K562 (cell line): Measurements from ENCODE around the gene CPNE2. TPM values are rescaled to one million over a fixed set of nuclear protein-coding genes. Genes with fewer than 3 reads are reported as not detected.
A peak's percentile ranks its signal among the peaks of the same experiment; 100 is the strongest.

Source experiments
- ATAC-seq: fragments of 200-7000 bp; cut with Tn5 transposase; 3 replicates; pipeline ENCODE4 v1.9.1; 2020; ENCODE audit warnings: moderate library complexity
- BruUV-seq: library from RNA; stranded (reverse); fragments of 400-500 nt; replicated peaks from 2 replicates; lab custom pipeline; 2021; lab: Mats Ljungman, UMichigan
- CTCF ChIA-PET: fragments of 300-600 bp; formaldehyde crosslinking; extraction: SDS; loops from one replicate; lab custom pipeline; 2021; ENCODE audit warnings: low intra/inter-chr PET ratio; lab: Yijun Ruan, JAX
- POLR2A ChIA-PET: fragments of 300-600, 350-650 bp; sonication (Branson Sonifier 250); formaldehyde crosslinking; extraction: SDS; loops from one replicate; lab custom pipeline; 2021; ENCODE audit warnings: antibody characterized with exemption, inconsistent platforms; lab: Yijun Ruan, JAX
- DNase-seq, 4 experiments: peaks; one replicate each; pipeline versions ENCODE4 v3.0.0 to v3.0.0-alpha.2; 2011 to 2018; ENCODE audit warnings: low spot score in 3 of 4, mixed read lengths in 3 of 4; ENCODE audit errors: extremely low read depth in 1 of 4
- FAIRE-seq: peaks from 2 replicates; lab custom pipeline; 2011; peaks lifted over from hg19 to GRCh38; lab: Jason Lieb, UNC
- H2AFZ ChIP-seq: 2 replicates; pipeline ENCODE4 v1.6.0; 2011; ENCODE audit warnings: low read depth, low read length, control low read depth, inconsistent platforms
- H3K27ac ChIP-seq: fragments of 200-600 bp; 3 replicates; pipeline ENCODE4 v1.8.0; 2011; ENCODE audit warnings: low read depth, mild to moderate bottlenecking, control low read depth, inconsistent platforms, low read length, moderate library complexity, mixed read lengths; ENCODE audit errors: extremely low read depth
- H3K27me3 ChIP-seq, 2 experiments: fragments of 300-600 bp in 1 of 2; 2 replicates in 1 of 2; 3 replicates in 1 of 2; pipeline versions ENCODE4 v1.6.0 to v1.8.0; 2011; ENCODE audit warnings: inconsistent platforms in 2 of 2, low read length in 2 of 2, mild to moderate bottlenecking in 1 of 2, mixed read lengths in 1 of 2, moderate library complexity in 1 of 2; ENCODE audit not compliant: control insufficient read depth in 2 of 2, insufficient read depth in 2 of 2
- H3K36me3 ChIP-seq: fragments of 300-600 bp; 3 replicates; pipeline ENCODE4 v1.8.0; 2011; ENCODE audit warnings: mild to moderate bottlenecking, low read length, inconsistent platforms; ENCODE audit not compliant: control insufficient read depth, insufficient read depth
- H3K4me1 ChIP-seq, 2 experiments: fragments of 200-600 bp in 1 of 2; replicated peaks in 1 of 2; 2 replicates in 1 of 2; 3 replicates in 1 of 2; pipeline versions ENCODE4 v1.5.1 to v1.8.0; 2011; ENCODE audit warnings: inconsistent platforms in 2 of 2, low read length in 2 of 2, mild to moderate bottlenecking in 1 of 2, mixed read lengths in 1 of 2, moderate library complexity in 1 of 2; ENCODE audit not compliant: control insufficient read depth in 2 of 2, insufficient read depth in 2 of 2
- H3K4me2 ChIP-seq: 2 replicates; pipeline ENCODE4 v1.6.1; 2011; ENCODE audit warnings: low read length, control low read depth, inconsistent platforms, mixed read lengths; ENCODE audit not compliant: insufficient read depth
- H3K4me3 ChIP-seq: fragments of 200-600 bp; sonication (generic), shearing (Covaris generic); 2 replicates; pipeline ENCODE4 v1.5.1; 2016; ENCODE audit warnings: control low read depth, inconsistent platforms
- H3K79me2 ChIP-seq: fragments of 200-600 bp; 3 replicates; pipeline ENCODE4 v1.8.0; 2011; ENCODE audit warnings: low read length, inconsistent platforms; ENCODE audit not compliant: control insufficient read depth, insufficient read depth
- H3K9ac ChIP-seq, 2 experiments: 2 replicates each; pipeline versions ENCODE4 v1.6.0 to v1.6.1; 2011; ENCODE audit warnings: low read depth in 2 of 2, low read length in 2 of 2, control low read depth in 1 of 2, inconsistent platforms in 1 of 2, mild to moderate bottlenecking in 1 of 2, mixed read lengths in 1 of 2; ENCODE audit not compliant: insufficient read depth in 1 of 2
- H3K9me1 ChIP-seq: one replicate; pipeline ENCODE4 v1.6.0; 2011; ENCODE audit warnings: inconsistent platforms, mild to moderate bottlenecking, low read length, moderate library complexity; ENCODE audit not compliant: control insufficient read depth, insufficient read depth
- H3K9me3 ChIP-seq: replicated peaks from 2 replicates; pipeline ENCODE4 v1.5.1; 2011; ENCODE audit warnings: low read depth, low read length, inconsistent platforms; ENCODE audit not compliant: control insufficient read depth, insufficient read depth
- H4K20me1 ChIP-seq: replicated peaks from 2 replicates; pipeline ENCODE4 v1.6.1; 2011; ENCODE audit warnings: low read length, inconsistent platforms, mixed read lengths; ENCODE audit not compliant: control insufficient read depth, insufficient read depth
- ARID1B ChIP-seq: fragments of 450-650 bp; IDR thresholded peaks from 2 replicates; pipeline ENCODE4 v1.6.1; 2016; ENCODE audit warnings: antibody characterized with exemption, mild to moderate bottlenecking, inconsistent platforms
- BCOR ChIP-seq: fragments of 450-650 bp; IDR thresholded peaks from 2 replicates; pipeline ENCODE4 v1.6.1; 2016
- MXI1 ChIP-seq: IDR thresholded peaks from 2 replicates; pipeline ENCODE4 v1.6.1; 2011; ENCODE audit warnings: low read depth, mild to moderate bottlenecking, improper control_type of control experiment, low read length
- RAD21 ChIP-seq, 2 experiments: fragments of 250-450 bp in 1 of 2; fragments of 450-650 bp in 1 of 2; sonication (Bioruptor Pico) in 1 of 2; formaldehyde crosslinking in 1 of 2; IDR thresholded peaks in 1 of 2; conservative IDR thresholded peaks in 1 of 2; 2 replicates each; pipeline versions ENCODE4 v1.4.0 to v1.8.0; 2020 to 2022; ENCODE audit warnings: mild to moderate bottlenecking in 2 of 2, moderate library complexity in 1 of 2
- RFX5 ChIP-seq: IDR thresholded peaks from 2 replicates; pipeline ENCODE4 v1.6.1; 2011; ENCODE audit warnings: low read depth, mild to moderate bottlenecking, improper control_type of control experiment, low read length
- SNRNP70 ChIP-seq: fragments of 200-400 bp; formaldehyde crosslinking; optimal IDR thresholded peaks from 2 replicates; pipeline ENCODE3; 2017; ENCODE audit warnings: low read depth, low read length
- ZFP36 ChIP-seq: fragments of 150-350 bp; IDR thresholded peaks from 2 replicates; pipeline ENCODE4 v1.6.1; 2018; ENCODE audit warnings: low read length, low read depth; ENCODE audit not compliant: partially characterized antibody
- WGBS: fragments of 100-300 bp; shearing (Covaris generic); methylation state at CpG from one replicate; pipeline ENCODE4 v1.1.6; 2016; ENCODE audit warnings: low coverage, mixed read lengths; ENCODE audit not compliant: insufficient coverage; ENCODE audit errors: missing lambda C conversion rate; 5-methylcytosine and 5-hydroxymethylcytosine counted together
- in situ Hi-C: fragments of 300-500 bp; cut with MboI; formaldehyde crosslinking; loops from 4 replicates; pipeline ENCODE4 v1.15.0; 2018; ENCODE audit warnings: inconsistent platforms, mixed read lengths
- intact Hi-C: fragments of 100-400 bp; cut with micrococcal nuclease; formaldehyde crosslinking; loops from 2 replicates; pipeline ENCODE4 v1.14.2; 2022
- polyA plus RNA-seq, 8 experiments: library from polyadenylated mRNA; depleted of rRNA in 4 of 8; stranded (reverse) in 5 of 8; unstranded in 3 of 8; fragments of >200 nt; fragmentation: Nextera tagmentation in 2 of 8; fragmentation: Illumina TruSeq in 1 of 8; extraction: Ambion mirVana in 2 of 8; extraction: Trizol in 1 of 8; gene quantifications; 2 replicates each; pipeline versions ENCODE4 v1.2.1 to v1.2.3, GENCODE V29; 2011 to 2014; ENCODE audit warnings: inconsistent platforms in 1 of 8, missing spikeins in 1 of 8
- total RNA-seq, 7 experiments: library from RNA; depleted of rRNA in 6 of 7; stranded (reverse); fragments of >200 nt in 6 of 7; fragmentation: Illumina TruSeq in 2 of 7; extraction: Trizol in 2 of 7; gene quantifications; 2 replicates each; pipeline versions ENCODE4 v1.2.1 to v1.2.3, GENCODE V29; 2011 to 2021; ENCODE audit warnings: low replicate concordance in 1 of 7
- TF ChIP-seq, protein P1 (sequence below): sonication (generic); formaldehyde crosslinking; IDR thresholded peaks from 2 replicates; pipeline ENCODE4 v1.8.0; 2022; ENCODE audit warnings: missing genetic modification reagents, mild to moderate bottlenecking, moderate library complexity, borderline replicate concordance
- TF ChIP-seq, protein P2 (sequence below): sonication (generic); formaldehyde crosslinking; IDR thresholded peaks from 2 replicates; pipeline ENCODE4 v1.8.0; 2022; ENCODE audit warnings: mild to moderate bottlenecking, missing genetic modification reagents, borderline replicate concordance

Gene CPNE2
- total and polyA plus RNA-seq, 9 of the 15 experiments (the other 6 are each of a cell fraction or from before 2014, with no cell fraction given) = 3.0 to 13.9 (median 8.6) TPM

DNA sequence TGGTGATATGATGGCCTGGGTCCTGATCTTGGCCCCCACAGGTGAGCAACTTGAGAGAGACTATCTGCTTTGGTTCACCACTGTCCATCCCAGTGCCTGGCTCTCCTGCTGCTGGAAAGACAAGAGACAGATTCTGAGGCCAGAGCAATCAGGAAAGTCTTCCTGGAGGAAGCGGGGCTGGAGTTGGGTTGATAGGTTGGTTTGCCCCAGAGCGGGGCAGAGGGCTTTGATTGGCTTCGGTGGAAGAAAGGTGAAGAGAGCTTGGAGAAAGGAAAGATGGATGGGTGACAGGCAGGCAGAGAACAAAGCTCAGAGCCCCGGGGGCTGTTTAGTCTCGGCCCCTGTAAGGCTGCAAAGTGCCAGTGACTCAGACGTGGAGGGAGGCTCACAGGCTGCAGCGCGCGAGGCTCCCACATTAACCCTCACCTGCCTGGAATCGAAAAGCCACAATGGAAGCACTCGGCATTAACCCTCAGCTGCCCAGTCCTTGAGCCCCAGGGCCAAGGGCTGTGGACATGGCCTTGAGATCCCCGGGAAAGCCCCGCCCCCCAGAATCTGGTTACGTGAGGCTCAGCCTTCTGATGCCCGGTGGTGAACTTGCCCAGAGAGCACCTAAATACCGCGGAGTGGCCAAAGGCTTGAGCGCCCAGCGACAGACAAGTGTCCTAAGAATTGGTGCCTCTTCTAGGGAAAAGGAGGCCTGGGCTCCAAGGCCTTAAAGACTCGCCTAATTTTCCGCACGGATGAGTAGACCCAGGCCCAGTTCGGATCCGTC lies 996 bp upstream of the CPNE2 start:
- Histone ChIP-seq H3K27me3 (peaks cover 2 to 4% of the 10 kb centered on the region in 2 experiments; a peak in 3 of 5 replicates), H3K4me1 (peaks cover 11 to 28% of the 10 kb centered on the region in 2 experiments; a peak in 4 of 5 replicates), H3K9ac (peak overlapping the region; percentile 68 to 94; a peak in 2 of 4 replicates), H3K79me2 (no peaks in the 10 kb centered on the region), H3K4me2 (peak overlapping the region; percentile 72; the same call in 1 of the 2 replicates), H3K27ac (no peak overlapping the region), H3K9me1 (no peaks in the 10 kb centered on the region), H2AFZ (peak overlapping the region; percentile 94), H3K9me3 (no peaks in the 10 kb centered on the region), H3K4me3 (peak overlapping the region; percentile 84; the same call in 1 of the 2 replicates), H3K36me3 (no peaks in the 10 kb centered on the region), H4K20me1 (peaks cover 5% of the 10 kb centered on the region; the same call in 1 of the 2 replicates)
- intact Hi-C loops = no loop called here
- in situ Hi-C loops = no loop called here
- ATAC-seq (no peak), FAIRE-seq (no peak), DNase-seq (peak in 1 of 4 experiments; percentile 18)
- TF ChIP-seq SNRNP70 (no peak), RFX5 (no peak), RAD21 (CRISPR knock-in tag; conservative IDR thresholded peaks at IDR 0.05 in 1 of 2, IDR thresholded peaks at IDR 0.05 in 1 of 2) (no peak), ZFP36 (peak; percentile 80), ARID1B (no peak), MXI1 (no peak), BCOR (peak; percentile 12; the same call in 1 of the 2 replicates)
- TF ChIP-seq, protein P1, sequence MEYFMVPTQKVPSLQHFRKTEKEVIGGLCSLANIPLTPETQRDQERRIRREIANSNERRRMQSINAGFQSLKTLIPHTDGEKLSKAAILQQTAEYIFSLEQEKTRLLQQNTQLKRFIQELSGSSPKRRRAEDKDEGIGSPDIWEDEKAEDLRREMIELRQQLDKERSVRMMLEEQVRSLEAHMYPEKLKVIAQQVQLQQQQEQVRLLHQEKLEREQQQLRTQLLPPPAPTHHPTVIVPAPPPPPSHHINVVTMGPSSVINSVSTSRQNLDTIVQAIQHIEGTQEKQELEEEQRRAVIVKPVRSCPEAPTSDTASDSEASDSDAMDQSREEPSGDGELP (CRISPR knock-in tag) = 0 out of 2 replicates have a peak, but pooled peaks have one; percentile 13
- TF ChIP-seq, protein P2, sequence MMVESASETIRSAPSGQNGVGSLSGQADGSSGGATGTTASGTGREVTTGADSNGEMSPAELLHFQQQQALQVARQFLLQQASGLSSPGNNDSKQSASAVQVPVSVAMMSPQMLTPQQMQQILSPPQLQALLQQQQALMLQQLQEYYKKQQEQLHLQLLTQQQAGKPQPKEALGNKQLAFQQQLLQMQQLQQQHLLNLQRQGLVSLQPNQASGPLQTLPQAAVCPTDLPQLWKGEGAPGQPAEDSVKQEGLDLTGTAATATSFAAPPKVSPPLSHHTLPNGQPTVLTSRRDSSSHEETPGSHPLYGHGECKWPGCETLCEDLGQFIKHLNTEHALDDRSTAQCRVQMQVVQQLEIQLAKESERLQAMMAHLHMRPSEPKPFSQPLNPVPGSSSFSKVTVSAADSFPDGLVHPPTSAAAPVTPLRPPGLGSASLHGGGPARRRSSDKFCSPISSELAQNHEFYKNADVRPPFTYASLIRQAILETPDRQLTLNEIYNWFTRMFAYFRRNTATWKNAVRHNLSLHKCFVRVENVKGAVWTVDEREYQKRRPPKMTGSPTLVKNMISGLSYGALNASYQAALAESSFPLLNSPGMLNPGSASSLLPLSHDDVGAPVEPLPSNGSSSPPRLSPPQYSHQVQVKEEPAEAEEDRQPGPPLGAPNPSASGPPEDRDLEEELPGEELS (CRISPR knock-in tag) = 0 out of 2 replicates have a peak, but pooled peaks have one; percentile 51
- 35% methylated on average over 24 of the region's 24 CpGs for WGBS
- BruUV-seq = no TSS peak
- ChIA-PET CTCF (interaction anchor here (0.7 to 1.3 kb wide), 2 partner anchors 77 to 215 kb away, joined by 3 to 4 read pairs; no protein-coding TSS in a partner anchor), POLR2A (interaction anchor here (0.6 to 1.5 kb wide), 3 partner anchors 9 to 120 kb away, joined by 3 to 7 read pairs (median 4); no protein-coding TSS in a partner anchor)
